Progenitor cell of endocrine pancreas (in vitro differentiated cells): ENCODE measurements around the gene SAMD7. TPM values are rescaled to one million over a fixed set of nuclear protein-coding genes. Genes with fewer than 3 reads are reported as not detected.

Source experiments
- DNase-seq: peaks from one replicate; pipeline ENCODE4 v3.0.0; 2021; ENCODE audit warnings: low spot score; ENCODE audit not compliant: unreplicated experiment
- H3K27ac Mint-ChIP-seq: 2 replicates; pipeline ENCODE4 v1.8.0; 2021; ENCODE audit warnings: mild to moderate bottlenecking, moderate library complexity, mixed read lengths
- H3K27me3 Mint-ChIP-seq: 2 replicates; pipeline ENCODE4 v1.8.0; 2021; ENCODE audit warnings: mixed read lengths
- H3K36me3 Mint-ChIP-seq: 2 replicates; pipeline ENCODE4 v1.8.0; 2022; ENCODE audit warnings: mixed read lengths; ENCODE audit not compliant: insufficient read depth
- H3K4me1 Mint-ChIP-seq: 2 replicates; pipeline ENCODE4 v1.8.0; 2021; ENCODE audit warnings: low read depth, mixed read lengths
- H3K4me3 Mint-ChIP-seq: 2 replicates; pipeline ENCODE4 v1.8.0; 2021; ENCODE audit warnings: low read depth, mild to moderate bottlenecking, moderate library complexity, mixed read lengths
- H3K9me3 Mint-ChIP-seq: 2 replicates; pipeline ENCODE4 v1.8.0; 2021; ENCODE audit warnings: low read depth, mixed read lengths
- total RNA-seq: library from RNA; stranded (reverse); gene quantifications from 2 replicates; pipeline ENCODE4 v1.2.1, GENCODE V29; 2021
- TF ChIP-seq, protein P1 (sequence below): fragments of 200-600 bp; sonication (generic); IDR thresholded peaks from one replicate; pipeline ENCODE4 v1.5.0; 2021; ENCODE audit warnings: antibody characterized with exemption, mild to moderate bottlenecking; ENCODE audit not compliant: unreplicated experiment

The SAMD7 gene
- total RNA-seq, 1 donor from 2014 or later: not detected

DNA sequence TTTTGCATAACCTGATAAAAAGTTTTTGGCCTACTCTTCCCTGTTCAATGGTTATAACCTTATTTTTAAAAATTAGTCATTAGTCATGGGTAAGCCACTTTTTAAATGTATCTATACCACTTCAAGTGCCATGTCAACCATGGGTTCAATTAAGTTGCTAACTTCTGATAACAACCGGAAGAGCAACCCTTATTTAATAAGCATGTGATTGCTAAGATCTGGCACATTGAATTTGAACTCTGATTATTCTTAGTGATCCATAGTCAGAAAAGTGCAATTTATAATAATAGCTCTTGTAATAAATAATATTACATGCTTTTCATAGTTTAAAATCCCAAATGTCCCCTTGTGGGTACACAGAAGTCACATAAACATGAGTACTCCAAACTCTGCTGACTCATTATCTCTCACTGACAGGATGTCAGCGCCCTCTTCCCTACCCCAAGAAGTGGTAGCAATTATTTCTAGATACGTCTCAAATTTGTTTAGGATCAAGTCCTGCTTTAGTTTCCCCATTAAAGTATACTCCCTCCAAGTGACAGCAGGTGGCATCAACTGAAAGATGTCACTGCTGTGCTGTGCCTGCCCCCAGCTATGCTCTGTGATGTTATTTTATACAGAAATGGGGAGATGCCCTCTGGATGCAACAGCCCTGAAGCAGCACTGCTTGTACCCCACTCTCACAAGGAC is 18.6 kb downstream of the SAMD7 start:
- Mint-ChIP-seq H3K4me3 (no peak overlapping the region), H3K27ac (no peak overlapping the region), H3K9me3 (no peaks in the 10 kb centered on the region), H3K36me3 (no peaks in the 10 kb centered on the region), H3K27me3 (peaks cover 10% of the 10 kb centered on the region), H3K4me1 (no peaks in the 10 kb centered on the region)
- DNase-seq: no peak
- TF ChIP-seq, protein P1, sequence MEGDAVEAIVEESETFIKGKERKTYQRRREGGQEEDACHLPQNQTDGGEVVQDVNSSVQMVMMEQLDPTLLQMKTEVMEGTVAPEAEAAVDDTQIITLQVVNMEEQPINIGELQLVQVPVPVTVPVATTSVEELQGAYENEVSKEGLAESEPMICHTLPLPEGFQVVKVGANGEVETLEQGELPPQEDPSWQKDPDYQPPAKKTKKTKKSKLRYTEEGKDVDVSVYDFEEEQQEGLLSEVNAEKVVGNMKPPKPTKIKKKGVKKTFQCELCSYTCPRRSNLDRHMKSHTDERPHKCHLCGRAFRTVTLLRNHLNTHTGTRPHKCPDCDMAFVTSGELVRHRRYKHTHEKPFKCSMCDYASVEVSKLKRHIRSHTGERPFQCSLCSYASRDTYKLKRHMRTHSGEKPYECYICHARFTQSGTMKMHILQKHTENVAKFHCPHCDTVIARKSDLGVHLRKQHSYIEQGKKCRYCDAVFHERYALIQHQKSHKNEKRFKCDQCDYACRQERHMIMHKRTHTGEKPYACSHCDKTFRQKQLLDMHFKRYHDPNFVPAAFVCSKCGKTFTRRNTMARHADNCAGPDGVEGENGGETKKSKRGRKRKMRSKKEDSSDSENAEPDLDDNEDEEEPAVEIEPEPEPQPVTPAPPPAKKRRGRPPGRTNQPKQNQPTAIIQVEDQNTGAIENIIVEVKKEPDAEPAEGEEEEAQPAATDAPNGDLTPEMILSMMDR: no peak

DNA sequence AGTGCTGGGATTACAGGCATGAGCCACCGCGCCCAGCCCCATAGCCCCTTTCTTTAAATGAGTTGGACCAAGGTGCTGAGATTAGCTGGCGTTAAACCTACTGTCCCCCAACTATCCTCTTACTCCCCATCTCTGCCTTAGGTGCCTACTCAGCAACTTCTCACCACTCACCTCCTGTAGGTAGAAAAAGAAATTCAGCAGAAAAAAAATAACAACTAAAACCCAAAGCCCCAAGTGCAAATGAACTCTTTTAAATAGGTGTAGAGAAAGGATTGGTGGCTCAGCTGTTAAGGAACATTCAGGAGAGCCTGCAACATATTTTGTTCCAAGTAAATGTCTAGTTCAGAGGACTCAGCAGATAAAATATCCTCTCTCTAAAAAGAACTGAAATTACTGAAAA is 19.5 kb downstream of the SAMD7 start:
- H3K4me3 Mint-ChIP-seq: no peak overlapping the region
- H3K27me3 Mint-ChIP-seq: peaks cover 18% of the 10 kb centered on the region
- no peaks in the 10 kb centered on the region for H3K36me3 Mint-ChIP-seq
- no peaks in the 10 kb centered on the region for H3K4me1 Mint-ChIP-seq
- H3K27ac Mint-ChIP-seq: no peak overlapping the region
- no peak for DNase-seq
- H3K9me3 Mint-ChIP-seq: no peaks in the 10 kb centered on the region
- TF ChIP-seq, protein P1: no peak

DNA sequence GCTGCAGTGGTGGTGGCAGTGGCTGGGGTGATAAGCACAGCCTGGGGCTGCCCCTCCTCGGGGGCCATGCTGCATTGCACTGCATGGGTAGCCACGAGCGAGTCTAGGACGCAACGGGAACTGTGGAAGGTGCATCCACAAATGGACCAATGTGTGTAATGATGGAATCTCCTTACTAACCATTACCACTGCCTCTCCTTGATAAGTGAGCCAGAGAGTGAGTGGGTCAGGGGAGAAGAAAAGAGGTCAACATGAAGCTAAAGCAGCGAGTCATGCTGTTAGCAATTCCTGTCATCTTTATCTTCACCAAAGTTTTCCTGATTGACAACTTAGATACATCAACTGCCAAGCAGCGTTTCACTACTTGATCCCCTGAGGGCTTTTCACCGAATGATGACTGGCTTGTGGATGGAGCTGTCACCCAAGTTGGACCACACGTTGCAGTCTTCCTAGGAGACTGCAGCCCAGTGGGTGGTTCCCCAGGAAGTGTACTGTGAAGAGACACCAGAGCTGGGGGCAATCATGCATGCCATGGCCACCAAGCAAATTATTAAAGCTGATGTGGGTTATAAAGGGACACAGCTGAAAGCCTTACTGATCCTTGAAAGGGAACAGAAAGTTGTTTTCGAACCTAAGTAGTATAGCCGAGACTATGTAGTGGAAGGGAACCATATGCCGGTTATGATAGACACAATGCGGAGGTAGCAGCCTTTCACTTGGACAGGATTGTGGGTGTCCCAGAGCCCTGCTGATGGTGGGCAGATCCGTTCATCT is 20.6 kb downstream of the SAMD7 start:
- peaks cover 20% of the 10 kb centered on the region for H3K27me3 Mint-ChIP-seq
- H3K36me3 Mint-ChIP-seq: no peaks in the 10 kb centered on the region
- H3K4me1 Mint-ChIP-seq: no peaks in the 10 kb centered on the region
- DNase-seq: no peak
- H3K4me3 Mint-ChIP-seq: no peak overlapping the region
- TF ChIP-seq, protein P1: no peak
- no peaks in the 10 kb centered on the region for H3K9me3 Mint-ChIP-seq
- no peak overlapping the region for H3K27ac Mint-ChIP-seq

DNA sequence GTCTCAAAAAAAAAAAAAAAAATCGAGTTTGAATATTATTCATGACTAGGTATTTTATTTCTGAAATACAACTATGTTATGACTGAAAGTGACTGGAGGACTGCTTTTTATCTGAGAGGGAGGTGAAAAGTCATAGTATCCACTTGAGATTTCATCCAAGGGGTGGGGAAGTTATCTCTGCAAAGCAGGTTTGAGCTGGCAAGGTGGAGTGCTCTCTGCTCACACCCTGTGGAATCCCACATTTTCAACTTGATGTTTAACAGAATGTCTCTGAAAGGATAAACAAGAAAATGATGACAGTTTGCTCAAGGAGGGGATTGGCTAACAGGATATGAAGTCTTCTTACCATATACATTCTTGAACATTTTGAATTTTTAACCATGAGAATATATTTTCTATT is 27.9 kb downstream of the SAMD7 start:
- Mint-ChIP-seq H3K4me3 (no peak overlapping the region), H3K36me3 (no peaks in the 10 kb centered on the region), H3K4me1 (no peaks in the 10 kb centered on the region), H3K9me3 (no peaks in the 10 kb centered on the region), H3K27me3 (peaks cover 25% of the 10 kb centered on the region), H3K27ac (no peak overlapping the region)
- no peak for DNase-seq
- TF ChIP-seq, protein P1: no peak

GRCh38 chr3:169939751-169940150 is 28.4 kb downstream of the SAMD7 start:
- Mint-ChIP-seq H3K9me3 (no peaks in the 10 kb centered on the region), H3K4me3 (no peak overlapping the region), H3K4me1 (no peaks in the 10 kb centered on the region), H3K27me3 (peaks cover 22% of the 10 kb centered on the region), H3K27ac (no peak overlapping the region), H3K36me3 (no peaks in the 10 kb centered on the region)
- DNase-seq: no peak
- TF ChIP-seq, protein P1: no peak
